ENCODE measurements around the gene RAPSN. TPM values are rescaled to one million over a fixed set of nuclear protein-coding genes. Genes with fewer than 3 reads are reported as not detected.

The RAPSN gene
- total and polyA plus RNA-seq, 2 experiments from 2014 or later = 0.17 to 0.23 TPM

GRCh38 chr11:47392546-47393162 is 56.3 kb downstream of the RAPSN start:
- H3K36me3 Mint-ChIP-seq (ENCODE audit: low read depth) = no peaks in the 10 kb centered on the region
- no peak overlapping the region for H3K27ac Mint-ChIP-seq
- H3K4me1 Mint-ChIP-seq = peaks cover 2% of the 10 kb centered on the region; the same call in 2 of the 3 replicates
- no peak for DNase-seq (ENCODE audit: low spot score)
- H3K27me3 Mint-ChIP-seq (ENCODE audit: insufficient read depth, low read depth, poor library complexity) = peaks cover 6% of the 10 kb centered on the region
- Histone ChIP-seq H2AFZ (no peak overlapping the region), H3K9me2 (ENCODE audit: insufficient read depth) (no peaks in the 10 kb centered on the region), H3K4me1 (ENCODE audit: insufficient read depth) (no peaks in the 10 kb centered on the region), H3K27ac (ENCODE audit: low read depth) (no peak overlapping the region), H3K4me2 (no peak overlapping the region), H3F3A (replicated peaks; ENCODE audit: low read depth) (no peaks in the 10 kb centered on the region), H3K27me3 (ENCODE audit: insufficient read depth) (no peaks in the 10 kb centered on the region), H3K4me3 (no peak overlapping the region), H4K20me1 (replicated peaks; ENCODE audit: insufficient read depth) (no peaks in the 10 kb centered on the region), H3K36me3 (ENCODE audit: insufficient read depth) (no peaks in the 10 kb centered on the region), H3K79me2 (replicated peaks; ENCODE audit: insufficient read depth) (no peaks in the 10 kb centered on the region)
- ATAC-seq = no peak
- no peak overlapping the region for H3K4me3 Mint-ChIP-seq
- no peak for TF ChIP-seq NANOG (IDR thresholded peaks at IDR 0.05; ENCODE audit: borderline replicate concordance)
- H3K9me3 Mint-ChIP-seq = no peaks in the 10 kb centered on the region

- DNase-seq (ENCODE audit: low spot score) (no peak), ATAC-seq (no peak)
- no peak overlapping the region for H3K4me3 ChIP-seq
- H3K79me2 ChIP-seq (replicated peaks; ENCODE audit: insufficient read depth) = no peaks in the 10 kb centered on the region
- H3K27me3 ChIP-seq (ENCODE audit: insufficient read depth) = no peaks in the 10 kb centered on the region
- peaks cover 2% of the 10 kb centered on the region; the same call in 2 of the 3 replicates for H3K4me1 Mint-ChIP-seq
- H3K4me1 ChIP-seq (ENCODE audit: insufficient read depth) = no peaks in the 10 kb centered on the region
- H3F3A ChIP-seq (replicated peaks; ENCODE audit: low read depth) = no peaks in the 10 kb centered on the region
- H4K20me1 ChIP-seq (replicated peaks; ENCODE audit: insufficient read depth) = no peaks in the 10 kb centered on the region
- H2AFZ ChIP-seq = no peak overlapping the region
- H3K4me3 Mint-ChIP-seq = no peak overlapping the region
- no peaks in the 10 kb centered on the region for H3K36me3 Mint-ChIP-seq (ENCODE audit: low read depth)
- H3K9me3 Mint-ChIP-seq = no peaks in the 10 kb centered on the region
- no peaks in the 10 kb centered on the region for H3K36me3 ChIP-seq (ENCODE audit: insufficient read depth)
- peak overlapping the region; percentile 55; the same call in 1 of the 2 replicates for H3K27ac Mint-ChIP-seq
- peaks cover 3% of the 10 kb centered on the region for H3K27me3 Mint-ChIP-seq (ENCODE audit: insufficient read depth, low read depth, poor library complexity)
- H3K4me2 ChIP-seq = no peak overlapping the region
- H3K27ac ChIP-seq (ENCODE audit: low read depth) = no peak overlapping the region
- no peaks in the 10 kb centered on the region for H3K9me2 ChIP-seq (ENCODE audit: insufficient read depth)
- TF ChIP-seq STAT1 (IDR thresholded peaks at IDR 0.05; ENCODE audit: unreplicated experiment) (no peak), EZH2phosphoT487 (IDR thresholded peaks at IDR 0.05; ENCODE audit: unreplicated experiment) (no peak), ZNF462 (CRISPR knock-in tag; IDR thresholded peaks at IDR 0.05) (no peak), ZNF331 (CRISPR knock-in tag; IDR thresholded peaks at IDR 0.05; ENCODE audit: low read depth) (no peak), NANOG (IDR thresholded peaks at IDR 0.05; ENCODE audit: borderline replicate concordance) (no peak), ETS1 (IDR thresholded peaks at IDR 0.05) (no peak), REST (IDR thresholded peaks at IDR 0.05; ENCODE audit: unreplicated experiment) (no peak), CREB1 (CRISPR knock-in tag; IDR thresholded peaks at IDR 0.05; ENCODE audit: low read depth) (no peak), EZH2 (IDR thresholded peaks at IDR 0.05; ENCODE audit: low read depth, unreplicated experiment) (no peak), POLR2AphosphoS5 (IDR thresholded peaks at IDR 0.05; ENCODE audit: low read depth) (no peak)
These were observed 57.1 kb downstream of the RAPSN start for GRCh38 chr11:47391711-47392432.
